22Rv1 (cell line): ENCODE results near the gene HAUS7.

Source experiments
- H3K27ac ChIP-seq: fragments of 450-650 bp; 2 replicates; pipeline ENCODE4 v1.5.1; 2017
- CTCF ChIP-seq: fragments of 450-650 bp; IDR thresholded peaks from 2 replicates; pipeline ENCODE4 v1.5.1; 2017; ENCODE audit warnings: mild to moderate bottlenecking
- ZFX ChIP-seq: fragments of 450-650 bp; IDR thresholded peaks from 2 replicates; pipeline ENCODE4 v1.6.1; 2017; ENCODE audit warnings: antibody characterized with exemption, borderline replicate concordance

The HAUS7 gene

DNA sequence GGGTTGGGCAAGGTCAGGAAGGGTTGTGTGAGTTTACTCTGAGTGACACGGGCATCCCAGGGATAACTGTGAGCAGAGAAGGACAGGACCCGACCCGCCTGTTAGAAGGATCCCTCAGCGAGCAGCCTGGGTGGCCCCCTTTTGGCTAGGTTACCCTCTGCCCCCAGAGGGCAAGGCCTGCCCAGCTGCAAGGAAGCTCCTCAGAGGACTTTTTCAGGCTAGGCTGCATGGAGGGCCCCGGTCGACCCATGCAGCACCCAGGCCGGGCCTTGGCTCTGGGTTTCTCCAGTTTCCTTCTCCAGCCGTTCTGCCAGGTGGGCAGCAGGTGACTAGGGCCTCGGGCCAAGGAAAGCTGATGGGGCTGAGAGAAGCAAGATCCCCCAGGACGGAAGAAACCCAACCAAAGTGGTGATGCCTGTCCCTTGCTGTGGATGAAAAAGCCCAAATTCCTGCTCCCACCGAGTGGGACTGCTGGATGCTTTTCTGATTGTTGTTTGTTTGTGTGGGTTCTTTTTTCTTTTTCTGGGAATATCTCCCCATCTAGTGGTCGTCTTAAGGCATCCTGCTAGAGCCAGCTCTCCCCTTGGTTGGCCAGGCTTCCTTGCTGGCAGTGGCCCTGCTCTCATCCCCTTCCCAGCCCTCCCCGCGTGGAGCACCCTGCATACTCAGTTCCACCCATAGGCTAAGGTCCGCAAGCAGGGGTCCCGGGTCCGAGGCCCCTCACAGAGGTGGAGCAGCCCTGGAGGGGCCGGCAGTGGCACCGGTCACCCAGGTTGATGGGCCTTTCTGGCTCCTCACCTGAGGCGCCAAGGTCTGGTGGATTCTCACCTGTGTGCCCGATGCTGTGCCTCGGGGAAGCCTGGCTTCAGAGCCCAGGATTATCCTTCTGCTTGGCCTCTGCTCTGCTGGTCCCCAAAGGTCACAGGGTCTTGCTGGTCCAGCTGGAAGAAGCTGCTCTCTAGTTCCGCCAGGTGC, 57.3 kb downstream of the HAUS7 start:
- TF ChIP-seq ZFX (no peak), CTCF (no peak)
- H3K27ac ChIP-seq = no peak overlapping the region

GRCh38 chrX:153411988-153412574, 58.3 kb downstream of the HAUS7 start:
- H3K27ac ChIP-seq = no peak overlapping the region
- no peak for TF ChIP-seq CTCF
- no peak for TF ChIP-seq ZFX

- TF ChIP-seq ZFX (no peak), CTCF (no peak)
- H3K27ac ChIP-seq = no peak within 1 kb of the TSS
Observed at GRCh38 chrX:153411255-153411987, 59.0 kb downstream of the HAUS7 start, which contains the start of gene ZFP92. Gene ZFP92, plus strand, starts transcription at chrX:153411472. Its CDS starts 6,851 bp downstream, at chrX:153418323.

GRCh38 chrX:153410888-153411254, 59.5 kb downstream of the HAUS7 start:
- no peak for TF ChIP-seq ZFX
- no peak for TF ChIP-seq CTCF
- H3K27ac ChIP-seq = no peak overlapping the region

DNA sequence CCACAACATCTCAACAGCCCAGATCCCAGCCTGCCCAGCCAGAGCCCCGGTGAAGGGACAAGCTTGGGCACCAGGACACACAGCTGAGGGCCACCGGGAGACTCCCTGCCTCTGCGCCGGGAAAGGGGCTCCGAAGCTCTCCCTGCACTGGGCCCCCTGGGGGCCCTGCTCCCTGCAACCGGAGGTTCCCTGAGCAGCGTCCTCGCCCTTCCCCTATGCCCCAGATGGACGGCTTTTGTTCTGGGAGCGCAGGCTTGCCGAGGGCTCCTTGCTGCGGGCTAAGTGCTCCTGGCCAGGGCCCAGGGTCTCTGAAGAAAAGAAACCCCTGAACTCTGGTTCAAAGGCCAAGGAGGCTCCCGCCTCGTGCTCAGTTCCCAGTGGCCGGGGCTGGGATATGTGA, 60.0 kb downstream of the HAUS7 start:
- no peak for TF ChIP-seq ZFX
- no peak for TF ChIP-seq CTCF
- H3K27ac ChIP-seq = no peak overlapping the region

DNA sequence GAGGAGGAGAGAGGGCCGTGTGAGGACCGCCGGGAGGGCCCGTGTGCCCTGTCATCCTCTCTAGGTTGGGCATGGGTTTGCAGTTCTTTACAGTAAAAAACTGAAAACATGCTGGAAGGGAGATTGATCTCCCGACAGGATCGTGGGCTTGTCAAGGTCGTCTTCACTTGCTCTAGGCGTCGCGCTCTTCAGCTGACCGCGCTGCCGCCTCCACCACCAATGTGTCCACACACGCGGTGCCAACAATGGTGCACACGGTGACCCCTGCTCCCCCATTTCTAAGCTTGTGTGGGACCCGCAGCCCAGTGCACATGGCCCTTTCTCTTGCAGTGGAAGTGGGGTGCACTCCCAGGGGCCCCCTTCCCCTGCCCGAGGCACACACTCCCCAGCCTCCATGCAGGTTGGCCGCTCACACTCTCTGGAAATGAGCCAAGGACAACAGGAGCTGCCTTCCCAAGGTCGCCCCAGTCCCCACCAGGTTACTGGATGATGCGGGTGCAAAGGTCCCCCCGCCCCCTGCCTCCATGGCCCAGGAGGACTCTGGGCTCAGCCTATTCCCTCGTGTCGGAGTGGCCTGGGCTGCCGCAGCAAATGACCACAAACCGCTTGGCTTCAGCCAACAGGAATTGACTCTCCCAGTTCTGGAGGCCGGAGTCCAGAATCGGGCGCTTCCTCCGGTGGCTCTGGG, 60.8 kb downstream of the HAUS7 start:
- H3K27ac ChIP-seq = no peak overlapping the region
- TF ChIP-seq ZFX (no peak), CTCF (no peak)
